GM19328 (cell line): Measurements from ENCODE around the gene LAMA3.
"Not testable (repeated sequence)": the region's sequence is repeated elsewhere in the genome, so short reads cannot be mapped to it uniquely, and the experiment has no call there.

Experiments
- ATAC-seq: cut with Tn5 transposase; IDR thresholded peaks from one replicate; pipeline ENCODE4 v1.9.1; 2021; ENCODE audit warnings: mild to moderate bottlenecking, moderate library complexity; ENCODE audit not compliant: unreplicated experiment

LAMA3 gene

GRCh38 chr18:23727707-23728493 lies 38.6 kb downstream of the LAMA3 start:
- ATAC-seq = no peak

- ATAC-seq = no peak
These were observed 41.6 kb downstream of the LAMA3 start for GRCh38 chr18:23730857-23731256.

- ATAC-seq = no peak
These were observed 42.6 kb downstream of the LAMA3 start for GRCh38 chr18:23731861-23732260.

- ATAC-seq = no peak
These were observed 43.2 kb downstream of the LAMA3 start for GRCh38 chr18:23732439-23732838.

GRCh38 chr18:23733265-23733664 lies 44.0 kb downstream of the LAMA3 start:
- ATAC-seq = not testable (repeated sequence)

GRCh38 chr18:23733895-23734294 lies 44.6 kb downstream of the LAMA3 start:
- ATAC-seq = no peak

GRCh38 chr18:23735021-23735464 lies 45.8 kb downstream of the LAMA3 start:
- no peak for ATAC-seq

- ATAC-seq = no peak
These were observed 48.3 kb downstream of the LAMA3 start for GRCh38 chr18:23737578-23737977.

GRCh38 chr18:23738151-23738550 lies 48.9 kb downstream of the LAMA3 start:
- no peak for ATAC-seq

- no peak for ATAC-seq
These were observed 49.3 kb downstream of the LAMA3 start for GRCh38 chr18:23738575-23738974.

- ATAC-seq = no peak
These were observed 51.0 kb downstream of the LAMA3 start for GRCh38 chr18:23740105-23740830.

- ATAC-seq = not testable (repeated sequence)
These were observed 52.7 kb downstream of the LAMA3 start for GRCh38 chr18:23741967-23742366.

GRCh38 chr18:23743733-23744333 lies 54.6 kb downstream of the LAMA3 start:
- ATAC-seq = no peak

- no peak for ATAC-seq
These were observed 56.1 kb downstream of the LAMA3 start for GRCh38 chr18:23745366-23745765.

- no peak for ATAC-seq
These were observed 57.6 kb downstream of the LAMA3 start for GRCh38 chr18:23746851-23747250.

GRCh38 chr18:23752363-23752762 lies 63.1 kb downstream of the LAMA3 start:
- ATAC-seq = no peak

- ATAC-seq = no peak
These were observed 63.5 kb downstream of the LAMA3 start for GRCh38 chr18:23752796-23753195.

GRCh38 chr18:23756590-23757436 lies 67.6 kb downstream of the LAMA3 start:
- no peak for ATAC-seq

GRCh38 chr18:23757437-23757733 lies 68.1 kb downstream of the LAMA3 start:
- no peak for ATAC-seq

GRCh38 chr18:23758281-23758680 lies 69.0 kb downstream of the LAMA3 start:
- ATAC-seq = no peak

- no peak for ATAC-seq
These were observed 72.7 kb downstream of the LAMA3 start for GRCh38 chr18:23761941-23762340.
